Measurements from ENCODE around the gene FREM1. TPM values are rescaled to one million over a fixed set of nuclear protein-coding genes. Genes with fewer than 3 reads are reported as not detected.

FREM1 gene
- total RNA-seq, 1 donor from 2014 or later: not detected

GRCh38 chr9:14750821-14751220, 159.4 kb downstream of the FREM1 start:
- Mint-ChIP-seq H3K4me3 (no peak overlapping the region), H3K9me3 (no peaks in the 10 kb centered on the region)

DNA sequence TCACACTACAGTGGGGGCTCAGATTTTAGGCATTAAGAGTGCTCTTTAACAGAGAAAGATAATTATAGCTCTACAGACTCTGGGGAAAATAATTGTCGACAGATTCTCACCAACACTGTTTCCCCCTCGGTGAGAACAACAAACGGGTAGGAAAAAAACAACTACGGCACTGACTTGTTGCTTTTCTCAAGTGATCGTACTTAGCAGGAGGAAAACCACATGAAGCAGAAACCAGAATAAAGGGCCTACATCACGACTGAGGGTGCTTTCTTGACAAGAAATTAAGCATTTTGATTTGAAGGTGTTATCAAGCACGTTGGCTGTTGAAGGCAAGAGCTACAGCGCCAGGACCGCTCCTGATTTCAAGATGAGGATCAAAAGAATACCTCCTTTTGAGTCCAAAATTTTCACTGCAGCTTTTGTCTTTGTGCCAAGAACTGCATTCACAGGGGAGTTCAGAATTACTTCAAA, 160.5 kb downstream of the FREM1 start:
- ChIA-PET CTCF (no interaction called here), POLR2A (no interaction called here)
- Mint-ChIP-seq H3K9me3 (no peaks in the 10 kb centered on the region), H3K36me3 (ENCODE audit: low read depth) (no peaks in the 10 kb centered on the region), H3K27ac (no peak overlapping the region), H3K4me1 (peaks cover 3% of the 10 kb centered on the region), H3K27me3 (peaks cover 17% of the 10 kb centered on the region), H3K4me3 (no peak overlapping the region)
- TF ChIP-seq, protein P1, sequence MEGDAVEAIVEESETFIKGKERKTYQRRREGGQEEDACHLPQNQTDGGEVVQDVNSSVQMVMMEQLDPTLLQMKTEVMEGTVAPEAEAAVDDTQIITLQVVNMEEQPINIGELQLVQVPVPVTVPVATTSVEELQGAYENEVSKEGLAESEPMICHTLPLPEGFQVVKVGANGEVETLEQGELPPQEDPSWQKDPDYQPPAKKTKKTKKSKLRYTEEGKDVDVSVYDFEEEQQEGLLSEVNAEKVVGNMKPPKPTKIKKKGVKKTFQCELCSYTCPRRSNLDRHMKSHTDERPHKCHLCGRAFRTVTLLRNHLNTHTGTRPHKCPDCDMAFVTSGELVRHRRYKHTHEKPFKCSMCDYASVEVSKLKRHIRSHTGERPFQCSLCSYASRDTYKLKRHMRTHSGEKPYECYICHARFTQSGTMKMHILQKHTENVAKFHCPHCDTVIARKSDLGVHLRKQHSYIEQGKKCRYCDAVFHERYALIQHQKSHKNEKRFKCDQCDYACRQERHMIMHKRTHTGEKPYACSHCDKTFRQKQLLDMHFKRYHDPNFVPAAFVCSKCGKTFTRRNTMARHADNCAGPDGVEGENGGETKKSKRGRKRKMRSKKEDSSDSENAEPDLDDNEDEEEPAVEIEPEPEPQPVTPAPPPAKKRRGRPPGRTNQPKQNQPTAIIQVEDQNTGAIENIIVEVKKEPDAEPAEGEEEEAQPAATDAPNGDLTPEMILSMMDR (IDR thresholded peaks at IDR 0.05): no peak
- ATAC-seq (ENCODE audit: low read depth): no peak
- DNase-seq: no peak
- intact Hi-C loops (cut with micrococcal nuclease): no loop called here

More at GRCh38 chr9:14750821-14751220, 159.4 kb downstream of the FREM1 start:
- ATAC-seq (ENCODE audit: low read depth) (no peak), DNase-seq (no peak)
- H3K27ac Mint-ChIP-seq: no peak overlapping the region
- intact Hi-C loops (cut with micrococcal nuclease): no loop called here
- H3K27me3 Mint-ChIP-seq: peaks cover 17% of the 10 kb centered on the region
- no peaks in the 10 kb centered on the region for H3K36me3 Mint-ChIP-seq (ENCODE audit: low read depth)
- peaks cover 3% of the 10 kb centered on the region for H3K4me1 Mint-ChIP-seq
- POLR2A ChIA-PET: no interaction called here
- TF ChIP-seq, protein P1 (IDR thresholded peaks at IDR 0.05): no peak
- CTCF ChIA-PET: no interaction called here

GRCh38 chr9:14748373-14748772, 161.9 kb downstream of the FREM1 start:
- DNase-seq (no peak), ATAC-seq (ENCODE audit: low read depth) (no peak)
- Mint-ChIP-seq H3K4me1 (peaks cover 3% of the 10 kb centered on the region), H3K4me3 (no peak overlapping the region), H3K36me3 (ENCODE audit: low read depth) (no peaks in the 10 kb centered on the region), H3K27ac (no peak overlapping the region), H3K27me3 (peaks cover 17% of the 10 kb centered on the region), H3K9me3 (no peaks in the 10 kb centered on the region)
- POLR2A ChIA-PET: interaction anchor here (0.6 kb wide), 1 partner anchor 8 kb away, joined by 3 read pairs; no protein-coding TSS in a partner anchor
- intact Hi-C loops (cut with micrococcal nuclease): no loop called here
- TF ChIP-seq, protein P1 (IDR thresholded peaks at IDR 0.05): no peak
- CTCF ChIA-PET: no interaction called here

GRCh38 chr9:14747111-14747510, 163.1 kb downstream of the FREM1 start:
- TF ChIP-seq, protein P1 (IDR thresholded peaks at IDR 0.05): no peak
- POLR2A ChIA-PET: no interaction called here

DNA sequence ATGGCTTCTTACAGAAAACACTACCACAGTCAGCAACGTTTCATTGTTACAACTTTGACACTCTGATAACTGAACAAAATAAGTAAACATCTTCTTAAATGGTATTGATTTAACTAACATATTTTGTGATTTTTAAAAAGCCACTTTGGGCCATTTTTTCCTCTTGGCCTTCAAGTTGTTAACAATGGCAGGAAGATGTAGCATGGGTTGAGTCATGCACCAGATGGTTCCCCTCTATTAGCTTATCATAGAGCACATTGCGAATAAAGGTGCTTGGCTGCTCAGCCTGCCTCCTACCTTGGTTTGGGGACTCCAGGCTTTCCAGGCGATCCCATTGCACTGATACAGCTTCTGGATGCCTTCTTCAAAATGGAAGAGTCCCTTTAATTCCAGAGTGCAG, 163.6 kb downstream of the FREM1 start:
- no peaks in the 10 kb centered on the region for H3K36me3 Mint-ChIP-seq (ENCODE audit: low read depth)
- intact Hi-C loops (cut with micrococcal nuclease): no loop called here
- peaks cover 16% of the 10 kb centered on the region for H3K27me3 Mint-ChIP-seq
- ChIA-PET POLR2A (no interaction called here), CTCF (no interaction called here)
- no peak overlapping the region for H3K4me3 Mint-ChIP-seq
- H3K4me1 Mint-ChIP-seq: no peaks in the 10 kb centered on the region
- TF ChIP-seq, protein P1 (IDR thresholded peaks at IDR 0.05): no peak
- no peaks in the 10 kb centered on the region for H3K9me3 Mint-ChIP-seq
- H3K27ac Mint-ChIP-seq: no peak overlapping the region
- ATAC-seq (ENCODE audit: low read depth) (no peak), DNase-seq (no peak)

More at GRCh38 chr9:14747111-14747510, 163.1 kb downstream of the FREM1 start:
- H3K9me3 Mint-ChIP-seq: no peaks in the 10 kb centered on the region
- no peak overlapping the region for H3K4me3 Mint-ChIP-seq
- H3K27ac Mint-ChIP-seq: no peak overlapping the region
- H3K27me3 Mint-ChIP-seq: peaks cover 15% of the 10 kb centered on the region
- CTCF ChIA-PET: no interaction called here
- no peak for ATAC-seq (ENCODE audit: low read depth)
- H3K36me3 Mint-ChIP-seq (ENCODE audit: low read depth): no peaks in the 10 kb centered on the region
- H3K4me1 Mint-ChIP-seq: no peaks in the 10 kb centered on the region
- no peak for DNase-seq
- intact Hi-C loops (cut with micrococcal nuclease): no loop called here

All from activated B cell treated with CpG ODN at 0.5 μM for 24 hours (primary cell).